Mucosa of rectum (tissue), 2 donors: ENCODE results near the gene KANSL2.
"Not testable (repeated sequence)": the region's sequence is repeated elsewhere in the genome, so short reads cannot be mapped to it uniquely, and the experiment has no call there.

ENCODE experiments used
- H3K27ac ChIP-seq, 2 donors: one replicate each; pipeline ENCODE4 v1.7.0; 2013; ENCODE audit warnings: inconsistent platforms in 2 of 2, low read depth in 2 of 2, low read length in 2 of 2
- H3K27me3 ChIP-seq, 2 donors: one replicate each; pipeline ENCODE4 v1.7.0; 2013; ENCODE audit warnings: low read length in 2 of 2; ENCODE audit not compliant: control insufficient read depth in 2 of 2, insufficient read depth in 2 of 2
- H3K36me3 ChIP-seq, 2 donors: one replicate each; pipeline ENCODE4 v1.7.0; 2013; ENCODE audit warnings: low read length in 2 of 2; ENCODE audit not compliant: control insufficient read depth in 2 of 2, insufficient read depth in 2 of 2
- H3K4me1 ChIP-seq, 2 donors: one replicate each; pipeline ENCODE4 v1.7.0; 2013; ENCODE audit warnings: low read length in 2 of 2, mild to moderate bottlenecking in 1 of 2; ENCODE audit not compliant: control insufficient read depth in 2 of 2, insufficient read depth in 2 of 2
- H3K4me3 ChIP-seq, 2 donors: one replicate each; pipeline ENCODE4 v1.7.0; 2013; ENCODE audit warnings: low read length in 2 of 2
- H3K9ac ChIP-seq, 2 donors: one replicate each; pipeline ENCODE4 v1.7.0; 2013; ENCODE audit warnings: low read length in 2 of 2, low read depth in 1 of 2, mild to moderate bottlenecking in 1 of 2
- H3K9me3 ChIP-seq, 2 donors: one replicate each; pipeline ENCODE4 v1.7.0; 2013; ENCODE audit warnings: low read length in 2 of 2; ENCODE audit not compliant: control insufficient read depth in 2 of 2
- donor health status: healthy.
- donor health status: Normal muscosa, but diverticular disease.

KANSL2 gene

GRCh38 chr12:48622997-48623396 lies 59.0 kb downstream of the KANSL2 start:
- H3K27me3 ChIP-seq, H3K4me3 ChIP-seq, H3K4me1 ChIP-seq, H3K9ac ChIP-seq, H3K9me3 ChIP-seq, H3K27ac ChIP-seq, H3K36me3 ChIP-seq: not testable (repeated sequence)

GRCh38 chr12:48618541-48618940 lies 63.5 kb downstream of the KANSL2 start:
- H3K36me3 ChIP-seq: no peaks in the 10 kb centered on the region

GRCh38 chr12:48615681-48616080 lies 66.4 kb downstream of the KANSL2 start:
- Histone ChIP-seq H3K27ac (no peak overlapping the region), H3K4me3 (no peak overlapping the region), H3K36me3 (no peaks in the 10 kb centered on the region), H3K4me1 (no peaks in the 10 kb centered on the region), H3K27me3 (no peaks in the 10 kb centered on the region), H3K9ac (no peak overlapping the region), H3K9me3 (no peaks in the 10 kb centered on the region)

More at GRCh38 chr12:48618541-48618940, 63.5 kb downstream of the KANSL2 start:
- no peaks in the 10 kb centered on the region for H3K27me3 ChIP-seq
- H3K4me3 ChIP-seq: no peak overlapping the region
- no peak overlapping the region for H3K27ac ChIP-seq
- no peaks in the 10 kb centered on the region for H3K9me3 ChIP-seq
- H3K4me1 ChIP-seq: no peaks in the 10 kb centered on the region
- no peak overlapping the region for H3K9ac ChIP-seq

- Histone ChIP-seq H3K4me1 (no peaks in the 10 kb centered on the region), H3K9ac (no peak overlapping the region)
Measured at GRCh38 chr12:48613321-48613720, 68.7 kb downstream of the KANSL2 start.

More at GRCh38 chr12:48613321-48613720, 68.7 kb downstream of the KANSL2 start:
- no peaks in the 10 kb centered on the region for H3K27me3 ChIP-seq
- H3K27ac ChIP-seq: no peak overlapping the region
- H3K36me3 ChIP-seq: no peaks in the 10 kb centered on the region
- H3K4me3 ChIP-seq: no peak overlapping the region
- no peaks in the 10 kb centered on the region for H3K9me3 ChIP-seq
